ENCODE measurements around the gene CCDC198.

The CCDC198 gene

GRCh38 chr14:57464008-57464730, 29.5 kb downstream of the CCDC198 start:
- no peak for DNase-seq (ENCODE audit: low read depth in 3 of 3)

GRCh38 chr14:57462551-57462950, 31.1 kb downstream of the CCDC198 start:
- DNase-seq (ENCODE audit: low read depth in 3 of 3), result no peak

DNA sequence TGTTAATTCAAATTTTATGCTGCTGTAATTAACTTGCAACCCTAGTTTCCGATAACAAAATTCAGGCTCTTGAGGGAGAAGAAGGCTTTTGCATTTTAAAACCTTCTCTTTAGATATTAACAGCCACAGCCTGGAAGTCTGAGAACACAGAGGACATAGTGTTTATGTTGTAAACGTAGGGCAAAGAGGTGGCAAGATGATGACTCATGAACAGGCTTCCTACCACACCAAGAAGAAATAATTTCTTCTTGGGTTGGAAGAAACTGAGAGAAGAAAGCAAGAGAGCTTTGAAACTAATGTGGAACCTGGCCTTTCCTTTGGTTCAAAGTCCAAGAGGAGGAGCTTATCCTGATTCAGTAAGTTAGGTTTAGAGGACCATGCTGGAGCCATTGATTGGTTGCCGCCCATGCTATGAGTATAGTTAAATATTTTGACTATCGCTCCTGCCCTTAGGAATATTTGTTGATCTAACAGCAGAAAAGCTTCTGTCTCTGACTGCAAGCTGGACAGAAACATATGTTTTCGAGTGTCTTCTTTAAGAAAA, 31.8 kb downstream of the CCDC198 start:
- no peak for DNase-seq (ENCODE audit: low read depth in 3 of 3)

DNA sequence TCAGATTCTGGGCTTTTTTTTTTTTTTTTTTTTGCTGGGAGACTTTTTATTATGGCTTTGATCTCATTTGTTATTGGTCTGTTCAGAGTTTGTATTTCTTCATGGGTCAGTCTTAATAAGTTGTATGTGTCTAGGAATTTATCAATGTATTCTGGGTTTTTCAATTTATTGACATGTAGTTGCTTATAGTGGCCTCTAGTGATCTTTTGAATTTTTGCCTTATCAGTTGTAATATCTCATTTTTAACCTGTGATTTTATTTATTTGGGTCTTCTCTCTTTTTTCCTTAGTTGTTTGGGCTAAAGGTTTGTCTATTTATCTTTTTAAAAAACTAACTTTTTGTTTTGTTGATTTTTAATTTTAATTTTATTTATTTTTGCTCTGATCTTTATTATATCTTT, 57.7 kb downstream of the CCDC198 start:
- no peak for DNase-seq (ENCODE audit: low read depth in 3 of 3)

DNA sequence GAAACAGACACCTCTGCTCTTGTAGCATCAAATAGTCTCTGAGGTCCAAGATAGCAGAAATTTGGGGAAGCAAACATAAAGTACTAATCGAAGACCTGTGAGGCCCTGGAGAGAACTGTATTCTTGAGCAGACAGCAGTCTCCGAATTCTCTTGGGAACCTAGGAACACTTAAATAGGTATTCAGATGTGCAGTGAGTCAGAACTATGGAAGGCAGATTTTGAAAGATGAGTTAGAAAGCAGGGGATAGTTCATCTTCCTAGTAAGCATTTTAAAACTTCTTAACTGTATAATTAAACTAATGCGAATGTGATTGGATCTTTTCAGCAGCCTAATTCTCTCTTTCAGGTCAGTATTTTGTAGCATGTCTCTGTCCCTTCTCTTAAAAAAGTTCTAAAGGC, 72.7 kb downstream of the CCDC198 start:
- DNase-seq (ENCODE audit: low read depth in 3 of 3), result no peak

GRCh38 chr14:57420033-57420432, 73.6 kb downstream of the CCDC198 start:
- DNase-seq (ENCODE audit: low read depth in 3 of 3), result no peak

Measured in stimulated activated CD4-positive, alpha-beta T cell treated with anti-CD3 and anti-CD28 coated beads, TNF-alpha, amount 100 ng/mL, for 24 hours (primary cell).